Muscle of arm (tissue), 12 donors: ENCODE measurements around the gene CTNND2. TPM values are rescaled to one million over a fixed set of nuclear protein-coding genes. Genes with fewer than 3 reads are reported as not detected.
A peak's percentile ranks its signal among the peaks of the same experiment; 100 is the strongest.

Experiments
- DNase-seq: peaks from one replicate; pipeline ENCODE4 v3.0.0-alpha.2; 2013
- polyA plus RNA-seq, 12 donors: library from polyadenylated mRNA; unstranded; fragments of 120-200 nt; gene quantifications; one replicate each; pipeline ENCODE4 v1.2.1, GENCODE V29; 2013; ENCODE audit not compliant: insufficient read length in 12 of 12

CTNND2 gene
- polyA plus RNA-seq, 12 donors, result 0.45 to 2.2 (median 0.82) TPM; not detected in 2

DNA sequence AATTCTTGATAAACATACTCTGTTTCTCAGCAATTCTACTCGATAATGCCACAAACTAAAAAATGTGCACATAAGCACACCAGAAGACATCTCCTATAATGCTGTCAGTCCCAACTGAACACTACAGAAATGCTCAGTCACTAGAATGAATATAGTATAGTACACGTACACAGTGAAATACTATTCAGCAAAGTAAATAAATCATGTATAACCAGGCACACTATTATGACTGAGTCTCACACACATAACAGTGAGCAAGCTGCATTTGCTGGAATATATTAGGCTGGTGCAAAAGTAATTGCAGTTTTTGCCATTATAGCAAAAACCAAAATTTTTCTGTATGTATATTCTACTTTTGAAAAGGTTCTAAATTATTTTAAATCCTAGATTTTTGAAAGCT is 310.2 kb downstream of the CTNND2 start:
- no peak for DNase-seq

GRCh38 chr5:11590475-11590874 is 313.8 kb downstream of the CTNND2 start:
- DNase-seq, result no peak

DNA sequence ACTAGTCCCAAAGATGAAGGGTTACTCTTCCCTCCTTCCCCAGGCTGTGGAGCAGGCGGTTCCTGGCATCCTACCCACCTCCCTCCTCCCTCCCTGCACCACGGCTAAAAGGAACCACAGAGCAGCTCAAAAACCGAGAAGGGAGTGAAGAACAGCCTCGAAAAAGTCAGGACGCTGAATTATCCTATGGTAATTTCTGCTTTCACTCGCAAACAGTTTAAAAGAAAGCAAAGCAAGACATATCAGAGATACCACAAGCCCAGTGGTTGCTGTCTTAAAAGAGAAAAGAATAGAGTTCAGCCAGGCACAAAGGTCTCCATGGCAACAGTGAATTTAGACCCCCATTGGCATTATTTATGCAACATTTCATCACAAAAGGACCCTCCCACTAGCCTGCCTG is 315.4 kb downstream of the CTNND2 start:
- no peak for DNase-seq

DNA sequence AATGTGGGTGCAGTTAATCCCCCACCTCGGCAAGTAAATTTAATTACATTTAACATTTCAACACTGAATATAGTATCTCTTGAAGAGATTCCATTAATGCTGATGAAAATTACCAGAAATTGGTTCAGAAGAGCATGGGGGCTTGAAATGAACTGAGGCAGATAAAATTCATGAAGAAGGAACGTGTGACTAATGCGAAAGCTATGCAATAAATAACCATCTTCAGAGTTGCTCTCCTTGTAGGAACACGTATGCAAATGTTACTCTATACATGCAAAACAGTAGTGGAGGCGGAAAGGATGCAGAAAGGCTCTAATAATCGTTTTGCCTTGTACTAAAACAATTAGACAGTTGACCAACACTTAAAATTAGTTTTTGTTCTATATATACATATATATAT is 320.2 kb downstream of the CTNND2 start:
- DNase-seq, result no peak

- DNase-seq, result no peak
Observed at GRCh38 chr5:11579351-11579750, 324.9 kb downstream of the CTNND2 start.

DNA sequence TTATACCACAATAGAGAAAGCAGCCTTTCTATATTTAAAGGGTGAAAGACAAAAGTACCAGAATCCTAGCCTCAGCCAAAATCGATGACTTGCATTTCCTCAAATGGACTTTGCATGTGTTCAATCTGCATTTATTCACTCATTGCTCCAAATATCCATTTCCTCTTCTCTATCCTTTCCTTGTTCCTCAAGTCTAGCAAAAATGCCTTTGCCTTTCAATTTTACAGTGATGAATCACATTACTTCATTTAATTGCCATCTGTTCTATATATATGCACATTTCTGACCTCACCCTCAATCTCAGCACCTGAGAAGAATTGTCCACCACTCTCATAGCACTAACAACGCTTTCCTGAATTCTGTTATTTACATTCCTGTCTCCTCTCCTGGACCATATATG is 329.5 kb downstream of the CTNND2 start:
- no peak for DNase-seq

DNA sequence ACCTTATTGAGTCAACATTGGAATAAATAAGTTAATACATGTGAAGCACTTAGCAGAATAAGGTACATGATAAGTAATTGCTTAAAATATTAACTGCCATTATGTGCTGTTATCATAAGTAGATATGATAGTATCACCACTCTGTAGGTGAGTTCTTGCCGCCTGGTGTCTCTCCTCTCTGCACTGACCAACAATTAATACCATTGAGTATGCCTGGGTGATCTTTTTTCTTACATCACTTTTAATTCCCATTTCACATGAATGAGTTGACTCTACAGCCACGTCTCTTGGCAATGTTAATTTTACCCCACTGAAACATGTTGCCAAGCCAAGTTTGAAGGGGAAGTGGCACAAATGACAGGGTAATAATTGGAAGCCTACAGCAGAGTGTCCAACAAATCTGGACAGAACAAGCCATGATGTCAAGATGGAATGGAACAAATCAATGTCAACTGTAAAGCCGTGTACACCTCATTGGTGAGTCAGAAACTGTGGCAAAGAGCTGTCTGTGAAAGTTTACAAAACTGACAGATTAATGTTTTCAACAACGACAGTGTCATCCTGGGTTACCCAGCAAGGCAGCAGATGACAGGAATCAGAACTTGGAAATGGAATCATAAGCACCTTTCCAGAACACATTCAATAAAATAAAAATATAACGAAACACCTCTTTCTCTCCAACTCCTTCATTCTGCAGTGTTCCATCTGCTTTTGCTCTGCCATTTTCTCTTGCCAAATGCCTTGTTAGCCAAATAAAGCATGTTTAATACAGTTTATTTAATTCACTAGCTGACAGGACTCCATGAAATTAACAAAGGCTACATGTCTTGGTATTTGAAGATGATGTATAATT is 330.9 kb downstream of the CTNND2 start:
- no peak for DNase-seq

- DNase-seq, result no peak
Observed at GRCh38 chr5:11564706-11565105, 339.5 kb downstream of the CTNND2 start.

- DNase-seq, result no peak
Observed at GRCh38 chr5:11563822-11564221, 340.4 kb downstream of the CTNND2 start.

DNA sequence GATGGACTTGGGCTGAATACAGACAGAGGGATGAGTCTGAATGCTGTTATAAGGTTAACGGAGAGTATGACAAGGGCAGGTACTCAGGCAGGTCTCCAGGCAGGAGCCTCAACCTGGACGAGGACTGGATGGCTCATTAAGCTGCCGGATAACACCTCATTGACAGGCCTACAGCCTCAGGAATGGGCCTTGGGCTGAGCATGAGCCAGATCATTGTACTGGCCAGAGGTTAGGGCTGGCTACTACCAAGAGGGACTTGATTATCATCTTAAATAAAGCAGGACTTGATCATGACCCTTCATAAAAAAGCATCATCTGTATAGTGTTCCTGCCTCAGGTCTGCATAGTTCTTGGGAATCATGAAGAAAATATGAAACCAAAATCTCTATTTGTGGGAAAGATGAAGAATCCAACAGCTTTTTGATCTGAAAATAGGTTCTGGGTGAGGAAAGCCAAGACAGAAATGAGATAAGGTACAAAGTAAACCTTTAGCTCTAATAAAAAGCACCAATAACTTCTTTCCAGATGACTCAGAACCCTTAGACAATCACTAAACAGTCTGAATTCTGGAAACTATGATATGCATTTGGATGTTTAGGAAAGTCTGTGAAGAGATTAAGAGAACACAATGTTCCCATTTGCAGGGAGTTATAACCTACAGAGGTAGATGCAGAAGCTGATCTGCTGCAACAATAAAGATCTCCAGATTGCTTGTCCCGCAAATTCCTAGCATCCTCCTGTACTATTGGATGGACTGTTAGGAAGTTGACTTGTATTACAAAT is 343.1 kb downstream of the CTNND2 start:
- DNase-seq, result no peak

DNA sequence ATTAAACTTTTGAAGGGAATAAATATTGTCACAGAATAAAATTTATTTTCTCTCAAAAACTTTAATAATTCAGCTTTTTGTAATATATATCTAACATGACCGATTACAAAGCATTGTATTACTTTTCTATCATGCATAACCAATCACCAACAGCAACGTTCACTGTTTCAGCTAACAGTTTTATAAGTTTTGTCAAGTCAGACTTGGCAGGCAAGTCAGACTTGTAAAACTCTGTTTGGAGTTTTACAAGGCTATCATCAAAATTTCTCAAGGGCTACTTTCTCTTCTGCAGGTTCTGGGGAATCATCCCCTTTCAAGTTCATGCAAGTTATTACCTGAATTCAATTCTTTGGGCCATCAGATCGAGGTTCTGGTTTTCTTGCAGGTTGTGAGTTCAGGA is 347.2 kb downstream of the CTNND2 start:
- no peak for DNase-seq

DNA sequence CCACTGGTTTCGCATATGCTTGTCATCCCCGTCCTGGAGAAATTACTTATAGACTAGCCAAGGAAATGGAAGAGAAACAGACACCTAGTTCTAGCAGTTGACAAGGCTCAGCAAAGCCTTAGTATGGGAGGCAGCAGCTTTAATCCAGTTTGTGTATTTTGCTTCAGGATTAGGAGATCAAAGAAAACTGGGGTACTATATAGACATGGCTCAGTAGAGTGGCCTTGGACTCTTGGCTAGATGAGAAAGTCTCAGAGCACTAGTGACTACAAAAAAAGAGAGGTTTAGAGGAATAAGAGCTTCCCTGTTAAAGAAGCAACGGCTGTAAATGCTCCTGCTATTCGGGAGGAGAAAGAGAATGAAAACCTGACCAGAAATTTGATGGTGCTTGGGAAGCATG is 349.1 kb downstream of the CTNND2 start:
- no peak for DNase-seq

DNA sequence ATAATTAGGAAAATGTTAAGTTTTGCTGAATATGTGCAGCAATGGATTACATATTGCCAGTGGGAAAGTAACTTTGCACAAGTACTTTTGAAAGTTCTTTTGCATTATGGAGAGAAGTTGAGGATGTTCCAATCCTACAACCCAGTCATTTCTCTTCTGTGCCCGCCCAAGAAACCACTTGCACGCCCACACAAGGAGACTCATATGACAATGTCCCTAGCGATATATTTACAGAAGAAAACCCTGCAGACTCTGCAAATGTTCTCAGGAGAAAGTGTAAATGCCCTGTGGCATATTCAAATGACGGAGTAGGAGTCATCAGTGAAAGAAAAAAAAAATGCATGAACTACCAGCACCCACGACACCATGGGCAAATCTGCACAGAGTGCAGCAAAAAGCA is 356.5 kb downstream of the CTNND2 start:
- DNase-seq, result no peak

DNA sequence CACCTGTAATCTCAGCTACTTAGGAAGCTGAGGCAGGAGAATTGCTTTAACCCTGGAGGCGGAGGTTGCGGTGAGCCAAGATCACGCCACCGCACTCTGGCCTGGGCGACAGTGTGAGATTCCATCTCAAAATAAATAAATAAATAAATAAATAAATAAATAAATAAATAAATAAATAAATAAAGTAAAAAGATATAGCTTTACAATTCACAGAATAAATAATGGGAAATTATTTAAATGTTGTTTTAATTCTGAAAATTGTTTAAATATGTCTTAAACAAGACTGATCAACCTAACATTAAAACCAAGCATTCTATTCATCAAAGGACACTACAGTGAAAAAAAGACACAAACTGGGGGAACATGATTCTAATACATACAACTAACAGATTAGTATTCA is 357.1 kb downstream of the CTNND2 start:
- DNase-seq, result no peak

- DNase-seq, result no peak
Observed at GRCh38 chr5:11540112-11540511, 364.1 kb downstream of the CTNND2 start.

DNA sequence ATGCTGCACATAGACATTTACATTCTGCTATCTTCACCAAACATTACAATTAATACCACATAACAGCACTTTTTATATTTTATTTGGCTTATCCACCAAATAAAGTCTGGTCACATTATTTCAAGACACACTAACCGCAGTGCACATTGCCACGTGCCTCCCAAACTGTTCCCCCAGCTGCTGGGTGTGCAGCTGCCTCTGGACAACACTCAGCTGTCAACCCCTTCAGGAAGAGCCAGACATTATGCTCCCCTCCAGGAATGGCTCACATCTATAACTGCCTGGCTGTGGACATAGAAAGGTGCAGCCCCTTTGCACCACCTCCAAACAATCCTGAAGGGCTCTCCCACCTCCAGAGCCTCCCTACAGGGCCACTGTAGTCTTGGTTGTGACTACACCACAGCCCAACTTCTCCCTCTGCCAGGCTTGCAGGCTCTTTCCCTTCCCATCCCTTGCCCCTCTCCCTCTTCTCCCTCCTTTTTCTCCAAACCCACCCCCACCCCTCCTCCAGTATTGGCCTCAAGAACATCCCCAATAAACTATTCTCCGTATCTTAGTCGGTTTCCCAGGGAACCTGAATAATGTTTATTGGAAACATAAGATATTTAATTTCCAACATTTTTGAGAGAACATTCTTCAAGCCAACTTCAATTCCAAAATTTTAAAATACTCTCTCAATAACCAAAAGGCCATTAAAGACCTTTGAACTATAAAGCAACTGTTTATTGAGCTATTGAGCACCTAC is 372.3 kb downstream of the CTNND2 start:
- peak; percentile 33 for DNase-seq

DNA sequence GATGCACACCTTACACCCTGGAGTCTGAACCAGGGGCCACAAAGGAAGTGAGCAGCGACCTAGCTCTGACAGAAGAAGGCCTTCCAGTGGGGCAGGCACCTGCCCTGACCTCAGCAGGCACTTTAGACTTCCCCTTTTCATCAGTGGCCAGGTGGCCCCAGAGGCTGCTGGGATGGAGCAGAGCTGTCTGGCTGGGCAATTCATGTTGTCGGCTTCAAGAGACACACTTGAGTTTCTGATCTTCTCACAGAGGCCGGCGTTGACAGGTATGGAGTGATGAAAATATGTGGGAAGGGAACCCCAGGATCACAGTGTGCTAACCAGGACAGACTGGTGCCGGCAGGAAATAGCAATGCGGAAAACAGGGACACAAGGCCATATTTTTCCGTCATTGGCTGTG is 375.5 kb downstream of the CTNND2 start:
- DNase-seq, result no peak

- no peak for DNase-seq
Observed at GRCh38 chr5:11527652-11528349, 376.4 kb downstream of the CTNND2 start.

- DNase-seq, result no peak
Observed at GRCh38 chr5:11525020-11525419, 379.2 kb downstream of the CTNND2 start.

- DNase-seq, result no peak
Observed at GRCh38 chr5:11524188-11524587, 380.1 kb downstream of the CTNND2 start.

- no peak for DNase-seq
Observed at GRCh38 chr5:11522796-11523195, 381.4 kb downstream of the CTNND2 start.
